HG03175 (cell line): ENCODE results near the gene BTF3L4.
"Not testable (repeated sequence)": the region's sequence is repeated elsewhere in the genome, so short reads cannot be mapped to it uniquely, and the experiment has no call there.

Source experiments
- ATAC-seq: cut with Tn5 transposase; IDR thresholded peaks from one replicate; pipeline ENCODE4 v1.9.1; 2021; ENCODE audit warnings: mild to moderate bottlenecking, moderate library complexity; ENCODE audit not compliant: unreplicated experiment

The BTF3L4 gene

GRCh38 chr1:52055066-52055865 lies 829 bp upstream of the BTF3L4 start, which contains the start of gene TXNDC12:
TXNDC12 (minus strand) TSS chr1:52055191; CDS start chr1:52055096, 95 bp downstream.
- peak; percentile 20 for ATAC-seq

DNA sequence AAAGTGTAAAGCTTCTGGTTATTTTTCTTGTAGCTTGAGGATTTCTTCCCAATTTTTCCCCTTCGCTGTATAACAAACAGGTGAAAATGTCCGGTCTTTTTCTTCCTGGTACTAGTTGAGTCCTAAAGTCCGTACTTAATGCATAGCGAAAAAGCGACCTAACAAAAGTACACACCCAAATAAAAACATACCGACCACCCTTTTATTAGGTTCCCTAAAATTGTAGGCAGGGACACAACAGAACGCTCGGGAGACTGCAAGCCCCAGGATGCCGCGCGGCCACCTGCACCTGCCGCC lies 281 bp upstream of the BTF3L4 start:
- ATAC-seq = no peak

- no peak for ATAC-seq
Measured at GRCh38 chr1:52056937-52057231, 789 bp downstream of the BTF3L4 start.

DNA sequence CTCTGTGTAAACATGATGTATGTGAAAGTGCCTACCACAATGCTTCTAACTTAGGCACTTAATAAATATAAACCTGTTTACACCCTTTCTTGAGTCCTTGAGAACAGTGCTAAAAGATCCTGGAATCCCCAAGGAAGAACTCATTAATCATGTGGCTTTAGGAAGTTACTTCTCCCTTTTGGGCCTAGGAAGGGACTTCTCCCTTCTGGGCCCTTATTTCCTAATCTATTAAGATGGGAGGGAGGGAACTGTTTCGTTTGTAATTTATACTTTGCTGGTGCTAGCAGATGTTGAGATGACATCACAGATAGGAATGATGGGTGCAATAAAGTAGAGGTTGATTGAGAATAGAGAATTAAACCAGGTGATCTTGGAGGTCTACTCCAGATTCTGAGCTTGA lies 1.2 kb downstream of the BTF3L4 start:
- ATAC-seq = no peak

- no peak for ATAC-seq
Measured at GRCh38 chr1:52057876-52058415, 1.9 kb downstream of the BTF3L4 start.

DNA sequence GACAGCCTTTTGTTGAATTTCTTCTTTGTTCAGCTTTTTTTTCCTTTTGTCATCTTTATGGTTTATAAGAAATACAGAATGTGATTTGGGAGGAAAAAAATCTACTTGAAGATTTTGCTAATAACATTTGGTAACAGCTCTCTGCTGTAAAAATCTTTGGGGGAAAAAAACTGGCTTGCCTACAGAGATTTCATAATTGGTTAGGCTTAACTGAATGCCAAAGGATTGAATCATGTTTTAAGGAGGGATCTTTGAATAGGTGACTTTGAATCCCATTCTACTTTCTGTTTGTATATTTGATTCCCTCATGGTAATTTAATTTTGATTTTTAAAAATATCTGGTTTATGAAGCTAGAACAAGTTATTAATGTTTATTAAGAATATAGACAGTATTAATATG lies 3.2 kb downstream of the BTF3L4 start:
- ATAC-seq = no peak

- ATAC-seq = no peak
Measured at GRCh38 chr1:52059888-52060287, 3.8 kb downstream of the BTF3L4 start.

- ATAC-seq = no peak
Measured at GRCh38 chr1:52060822-52061221, 4.7 kb downstream of the BTF3L4 start.

- ATAC-seq = no peak
Measured at GRCh38 chr1:52063192-52063591, 7.1 kb downstream of the BTF3L4 start.

GRCh38 chr1:52070704-52071103 lies 14.6 kb downstream of the BTF3L4 start:
- ATAC-seq = no peak

DNA sequence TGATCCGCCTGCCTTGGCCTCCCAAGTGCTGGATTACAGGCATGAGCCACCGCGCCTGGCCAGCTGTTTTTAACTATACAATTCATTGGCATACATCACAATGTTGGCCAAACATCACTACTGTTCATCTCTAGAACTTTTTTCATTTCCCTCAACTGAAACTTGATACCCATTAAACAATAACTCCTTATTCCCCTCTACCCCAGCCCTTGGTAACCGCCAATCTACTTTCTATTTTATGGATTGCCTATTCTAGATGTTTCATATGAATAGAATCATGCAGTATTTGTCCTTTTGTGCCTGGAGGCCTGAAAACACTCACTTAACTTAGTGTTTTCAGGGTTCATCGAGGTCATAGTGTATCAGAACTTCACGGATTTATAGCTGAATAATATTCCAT lies 16.2 kb downstream of the BTF3L4 start:
- ATAC-seq = no peak

DNA sequence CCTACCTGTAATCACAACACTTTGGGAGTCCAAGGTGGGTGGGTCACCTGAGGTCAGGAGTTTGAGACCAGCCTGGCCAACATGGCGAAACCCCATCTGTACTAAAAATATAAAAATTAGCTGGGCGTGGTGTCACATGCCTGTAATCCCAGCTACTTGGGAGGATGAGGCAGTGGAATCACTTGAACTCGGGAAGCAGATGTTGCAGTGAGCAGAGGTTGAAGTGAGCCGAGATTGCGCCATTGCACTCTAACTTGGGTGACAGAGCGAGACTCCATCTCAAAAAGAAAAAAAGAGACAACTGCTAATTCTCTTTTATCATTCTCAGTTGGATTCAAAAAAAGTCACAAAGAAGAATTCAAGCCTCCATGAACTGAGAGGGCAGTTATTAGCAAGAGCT lies 21.2 kb downstream of the BTF3L4 start:
- ATAC-seq = not testable (repeated sequence)

DNA sequence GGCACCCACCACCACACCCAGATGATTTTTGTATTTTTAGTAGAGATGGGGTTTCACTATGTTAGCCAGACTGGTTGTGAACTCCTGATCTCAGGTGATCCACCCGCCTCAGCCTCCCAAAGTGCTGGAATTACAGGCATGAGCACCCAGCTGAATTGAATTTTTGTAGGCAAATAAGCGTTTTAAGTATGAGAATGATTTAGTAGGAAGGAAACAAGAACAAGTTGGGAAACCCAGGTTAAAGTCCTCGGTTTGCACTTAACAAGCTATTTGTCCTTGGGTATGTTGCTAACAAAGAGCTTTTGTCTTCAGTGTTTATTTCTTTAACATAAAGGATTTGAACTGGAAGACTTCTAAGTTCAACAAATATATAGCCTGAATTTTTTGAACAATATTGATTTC lies 23.9 kb downstream of the BTF3L4 start:
- no peak for ATAC-seq

DNA sequence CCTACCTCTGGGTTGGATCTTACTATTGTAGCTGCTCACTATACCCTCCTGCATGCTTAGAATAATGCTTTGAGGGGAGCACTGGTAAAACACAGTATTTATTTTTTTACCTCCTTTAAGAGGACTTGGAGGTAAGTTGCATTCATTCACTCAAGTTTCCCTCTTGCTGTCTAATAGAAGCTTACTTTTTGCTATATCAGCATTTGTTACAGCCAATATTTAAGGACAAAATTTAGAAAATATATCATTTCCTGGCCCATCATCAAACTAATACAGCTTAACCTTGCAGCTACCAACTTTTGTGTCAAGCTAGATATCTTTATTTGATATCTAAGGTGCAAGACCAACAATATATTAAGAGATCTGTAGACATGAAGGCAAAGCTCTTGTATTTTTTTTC lies 31.8 kb downstream of the BTF3L4 start:
- ATAC-seq = not testable (repeated sequence)

DNA sequence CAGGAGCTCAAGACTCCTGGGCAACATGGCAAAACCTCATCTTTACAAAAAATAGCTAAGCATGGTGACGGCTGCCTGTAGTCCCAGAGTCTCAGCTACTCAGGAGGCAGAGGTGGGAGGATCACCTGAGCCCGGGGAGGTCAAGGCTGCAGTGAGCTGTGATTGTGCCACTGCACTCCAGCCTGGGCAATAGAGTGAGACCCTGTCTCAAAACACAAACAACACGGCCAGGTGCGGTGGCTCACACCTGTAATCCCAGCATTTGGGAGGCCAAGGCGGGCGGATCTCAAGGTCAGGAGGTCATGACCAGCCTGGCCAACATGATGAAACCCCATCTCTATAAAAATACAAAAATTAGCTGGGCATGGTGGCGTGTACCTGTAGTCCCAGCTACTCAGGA lies 38.2 kb downstream of the BTF3L4 start:
- ATAC-seq = not testable (repeated sequence)

DNA sequence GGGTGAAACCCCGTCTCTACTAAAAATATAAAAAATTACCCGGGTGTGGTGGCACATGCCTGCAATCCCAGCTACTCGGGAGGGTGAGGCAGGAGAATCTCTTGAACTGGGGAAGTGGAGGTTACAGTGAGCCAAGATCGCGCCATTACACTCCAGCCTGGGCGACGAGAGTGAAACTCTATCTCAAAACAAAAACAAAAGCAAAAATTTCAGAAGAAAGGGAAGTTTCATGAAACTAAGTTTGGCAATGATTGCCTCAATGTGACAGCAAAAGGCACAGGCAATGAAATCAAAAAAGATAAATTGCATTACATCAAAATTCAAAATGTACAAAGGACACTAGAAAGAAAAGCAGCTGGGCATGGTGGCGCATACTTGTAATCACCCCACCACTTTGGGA lies 40.1 kb downstream of the BTF3L4 start:
- ATAC-seq = no peak

DNA sequence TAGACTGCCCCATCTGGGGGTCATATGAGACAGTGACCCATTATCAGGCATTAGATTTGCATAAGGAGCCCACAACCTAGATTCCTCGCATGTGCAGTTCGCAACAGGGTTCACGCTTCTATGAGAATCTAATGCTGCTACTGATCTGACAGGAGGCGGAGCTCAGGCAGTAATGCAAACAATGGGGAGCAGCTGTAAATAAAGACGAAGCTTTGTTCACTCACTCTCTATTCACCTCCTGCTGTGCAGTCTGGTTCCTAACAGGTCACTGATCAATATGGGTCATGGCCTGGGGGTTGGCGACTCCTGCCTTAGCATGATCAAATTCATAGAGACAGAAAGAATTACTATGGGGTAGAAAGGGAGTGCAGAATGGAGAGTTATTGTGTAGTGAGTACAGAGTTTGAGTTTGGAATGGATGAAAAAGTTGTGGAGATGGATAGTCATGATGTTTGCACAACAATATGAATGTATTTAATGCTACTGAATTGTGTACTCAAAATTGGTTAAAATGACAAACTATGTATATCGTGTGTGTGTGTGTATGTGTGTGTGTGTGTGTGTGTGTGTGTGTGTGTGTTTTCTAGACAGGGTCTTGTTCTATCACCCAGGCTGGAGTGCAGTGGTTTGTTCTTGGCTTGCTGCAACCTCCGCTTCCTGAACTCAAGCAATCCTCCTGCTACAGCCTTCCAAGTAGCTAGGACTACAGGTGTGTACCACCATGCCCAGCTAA lies 42.2 kb downstream of the BTF3L4 start:
- ATAC-seq = no peak

- peak; percentile 61 for ATAC-seq
Measured at GRCh38 chr1:52102336-52103013, 46.4 kb downstream of the BTF3L4 start.

- no peak for ATAC-seq
Measured at GRCh38 chr1:52111492-52111891, 55.4 kb downstream of the BTF3L4 start.

DNA sequence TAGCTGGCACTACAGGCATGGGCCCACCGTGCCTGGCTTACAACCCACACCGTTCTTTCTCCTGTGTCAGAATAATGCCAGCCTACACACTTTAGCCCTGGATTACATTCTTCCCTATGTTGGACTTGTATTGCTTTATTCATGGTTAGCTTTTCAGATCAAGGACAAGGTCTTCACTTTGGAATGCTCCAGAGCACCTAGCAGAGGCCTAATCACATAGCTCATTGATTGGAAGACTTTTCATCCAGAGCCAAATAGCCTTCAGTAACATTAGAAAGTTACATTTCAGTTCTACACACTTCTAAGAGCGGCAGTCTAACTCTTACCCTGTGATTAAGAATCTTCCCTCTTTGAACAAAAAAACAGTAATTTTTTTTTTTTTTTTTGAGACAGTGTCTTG lies 56.4 kb downstream of the BTF3L4 start:
- ATAC-seq = no peak

- no peak for ATAC-seq
Measured at GRCh38 chr1:52119301-52120079, 63.4 kb downstream of the BTF3L4 start.
